ENCODE data around the gene RPRD1A.
A peak's percentile ranks its signal among the peaks of the same experiment; 100 is the strongest.
"Not testable (repeated sequence)": the region's sequence is repeated elsewhere in the genome, so short reads cannot be mapped to it uniquely, and the experiment has no call there.

The RPRD1A gene

DNA sequence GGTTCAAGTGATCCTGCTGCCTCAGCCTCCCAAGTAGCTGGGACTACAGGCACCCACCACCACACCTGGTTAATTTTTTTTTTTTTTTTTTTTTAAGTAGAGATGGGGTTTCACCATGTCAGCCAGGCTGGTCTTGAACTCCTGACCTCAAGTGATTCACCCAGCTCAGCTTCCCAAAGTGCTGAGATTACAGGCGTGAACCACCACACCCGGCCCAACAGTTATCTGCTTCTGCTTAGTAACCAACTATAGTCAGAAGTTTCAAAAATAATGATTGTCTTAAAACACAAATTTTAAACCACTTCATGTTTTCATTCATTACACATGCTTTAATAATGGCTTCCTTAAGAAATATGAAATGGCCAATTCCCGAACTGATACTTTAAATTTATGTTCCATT is 43.1 kb downstream of the RPRD1A start:
- not testable (repeated sequence) for DNase-seq

DNA sequence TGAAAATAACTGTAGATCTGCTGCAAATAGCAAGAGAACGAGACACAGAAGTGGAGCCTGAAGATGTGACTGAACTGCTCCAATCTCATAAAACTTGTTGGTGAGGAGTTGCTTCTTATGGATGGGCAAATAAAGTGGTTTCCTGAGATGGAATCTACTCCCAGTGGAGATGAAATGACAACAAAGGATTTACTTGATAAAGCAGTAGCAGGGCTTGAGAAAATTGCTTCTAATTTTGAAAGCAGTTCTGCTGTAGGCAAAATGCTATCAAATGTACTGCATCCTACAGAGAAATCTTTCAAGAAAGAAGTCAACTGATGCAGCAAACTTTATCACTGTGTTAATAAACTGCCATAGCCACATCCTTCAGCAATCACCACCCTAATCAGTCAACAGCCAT is 44.0 kb downstream of the RPRD1A start:
- DNase-seq = no peak

DNA sequence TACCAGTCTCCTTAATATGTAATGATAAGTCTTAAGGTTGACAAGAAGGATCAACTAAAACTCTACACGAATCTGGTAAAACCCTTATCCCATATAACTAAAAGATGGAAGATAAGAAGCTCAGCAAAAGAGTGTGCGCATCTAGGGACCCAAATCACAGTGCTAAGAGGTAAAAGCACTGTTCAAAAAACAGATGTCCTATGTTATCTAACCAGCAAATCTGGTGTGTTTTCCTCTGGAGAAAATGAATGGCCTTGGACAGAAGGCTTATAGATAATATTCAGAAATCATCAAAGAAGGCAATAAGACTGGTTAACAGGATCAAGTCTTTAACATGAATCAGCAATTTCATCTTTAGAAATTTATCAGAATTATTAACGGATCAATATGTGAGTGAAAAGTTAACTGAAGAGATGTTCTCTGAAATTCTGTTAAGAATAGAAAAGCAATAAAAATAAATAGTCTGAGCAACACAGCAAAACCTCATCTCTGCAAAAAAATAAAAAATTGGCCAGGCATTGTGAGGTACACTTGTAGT is 47.1 kb downstream of the RPRD1A start:
- no peak for DNase-seq

DNA sequence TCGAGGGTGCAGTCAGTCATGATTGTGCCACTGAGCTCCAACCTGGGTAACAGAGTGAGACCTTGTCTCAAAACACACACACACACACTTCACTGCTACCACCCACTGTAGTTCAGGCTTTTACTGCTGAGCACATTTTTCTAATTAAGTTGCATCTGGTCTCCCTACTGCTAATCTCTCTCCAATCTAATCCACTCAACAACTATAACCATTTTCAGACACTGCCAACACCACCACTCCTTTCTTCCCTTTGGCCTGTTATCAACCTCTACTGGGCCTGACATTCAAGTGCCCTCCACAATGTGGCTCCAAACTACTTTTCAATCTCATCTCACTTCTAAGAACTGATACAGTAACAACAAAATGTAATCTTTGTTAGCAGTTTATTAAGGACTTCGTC is 50.1 kb downstream of the RPRD1A start:
- no peak for DNase-seq

DNA sequence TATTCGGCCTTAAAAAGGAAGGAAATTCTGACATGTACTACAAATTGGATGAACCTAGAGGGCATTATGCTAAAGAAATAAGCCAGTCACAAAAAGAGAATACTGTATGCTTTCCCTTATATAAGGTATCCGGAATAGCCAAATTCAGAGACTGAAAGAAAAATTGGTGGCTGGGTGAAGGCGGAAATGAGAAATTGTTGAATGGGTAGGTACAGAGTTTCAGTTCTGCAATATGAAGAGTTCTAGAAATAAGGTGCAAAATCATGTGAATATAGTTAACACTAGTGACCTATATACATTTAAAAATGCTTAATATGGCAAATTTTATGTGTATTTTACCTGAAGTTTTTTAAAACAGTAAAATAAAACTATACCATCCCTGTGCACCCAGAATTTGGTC is 51.7 kb downstream of the RPRD1A start:
- DNase-seq = no peak

DNA sequence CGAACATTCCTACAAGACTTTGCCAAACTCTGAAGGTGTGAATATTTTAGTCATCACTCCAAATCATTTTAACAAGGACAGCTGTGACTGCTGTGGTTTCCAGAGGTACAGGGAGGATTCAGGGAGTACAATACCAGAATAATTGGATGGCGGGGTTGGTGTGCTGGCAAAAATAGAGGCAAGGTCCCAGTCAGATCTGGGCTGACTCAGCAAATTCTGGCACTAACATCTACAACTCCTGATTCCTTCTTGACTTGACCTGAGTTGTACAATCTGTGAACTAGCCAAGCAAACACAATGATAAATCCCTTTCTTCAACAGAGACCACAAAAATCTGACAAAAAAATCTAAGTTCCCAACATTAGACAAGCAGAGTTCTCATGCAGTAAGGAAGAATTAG is 54.5 kb downstream of the RPRD1A start:
- no peak for DNase-seq

DNA sequence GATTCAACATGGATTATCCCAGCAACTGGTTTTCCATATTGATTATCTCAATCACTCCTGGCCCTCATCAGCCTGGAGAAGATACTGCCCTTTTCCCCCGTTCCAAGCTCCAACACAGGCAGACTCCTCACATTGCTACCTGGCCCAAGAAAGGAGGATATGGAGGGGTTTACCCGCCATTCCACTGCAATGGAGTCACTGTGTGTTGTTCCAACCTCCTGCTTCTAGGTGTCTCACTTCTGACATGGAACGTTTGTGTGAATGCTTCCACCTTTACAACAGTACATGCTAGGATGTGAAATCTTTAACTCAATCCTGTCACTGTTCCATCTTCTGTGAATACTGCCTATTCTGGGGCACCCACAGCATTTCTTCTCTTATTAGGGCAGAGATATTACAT is 58.1 kb downstream of the RPRD1A start:
- DNase-seq = no peak

DNA sequence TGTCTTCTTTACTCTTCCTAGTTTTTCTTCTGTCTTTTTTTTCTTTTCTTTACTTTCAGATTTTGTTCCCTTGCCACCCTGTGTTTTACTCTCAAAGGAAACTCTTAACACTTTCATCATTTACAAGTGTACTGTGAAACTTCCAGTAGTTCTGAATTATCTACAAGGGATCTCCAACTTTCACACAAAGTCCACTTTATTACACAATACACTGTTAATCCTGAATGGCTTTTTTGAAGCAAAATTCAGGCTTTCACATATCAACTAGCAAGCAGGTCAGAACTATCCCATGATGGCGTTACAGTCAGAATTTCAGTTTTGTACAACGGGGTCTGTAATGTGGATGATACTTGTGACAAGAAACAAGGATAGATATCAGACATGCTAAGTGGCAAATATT is 60.4 kb downstream of the RPRD1A start:
- DNase-seq = no peak

DNA sequence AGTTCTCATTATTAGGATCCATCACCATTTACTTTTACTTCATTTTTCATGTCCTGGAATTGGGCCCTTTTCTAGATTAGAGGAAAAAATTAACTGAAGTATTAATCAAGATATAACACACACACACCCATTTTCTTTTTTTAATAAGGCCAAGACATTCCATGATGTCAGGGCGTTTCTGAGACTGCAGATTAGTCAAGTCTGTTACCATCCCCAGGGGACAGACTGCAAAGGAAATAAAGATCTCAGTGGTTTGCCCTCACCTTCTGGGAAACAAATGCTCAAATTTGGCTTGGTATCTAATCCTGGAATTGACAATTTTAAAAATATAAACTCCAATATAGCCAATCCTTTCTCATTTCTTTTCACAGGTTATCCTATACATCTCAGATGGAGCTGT is 67.4 kb downstream of the RPRD1A start:
- DNase-seq = no peak

DNA sequence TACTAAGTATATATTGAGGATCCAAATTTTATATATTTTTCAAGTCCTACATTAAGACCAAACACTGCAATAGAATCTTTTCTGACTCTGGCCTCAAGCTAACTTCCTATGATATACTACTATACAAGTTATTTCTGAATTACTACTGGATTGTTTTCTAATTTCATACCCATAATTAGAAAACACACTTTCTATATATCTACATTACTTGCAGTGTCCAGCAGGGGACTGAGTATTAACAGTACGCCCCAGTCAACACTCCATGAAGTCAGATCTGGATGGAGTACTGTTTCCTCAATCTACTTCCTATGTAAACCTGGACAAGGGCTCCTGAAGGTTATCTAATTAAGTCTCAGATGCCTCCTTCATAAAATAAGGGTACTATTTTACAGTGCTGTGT is 68.4 kb downstream of the RPRD1A start:
- no peak for DNase-seq

DNA sequence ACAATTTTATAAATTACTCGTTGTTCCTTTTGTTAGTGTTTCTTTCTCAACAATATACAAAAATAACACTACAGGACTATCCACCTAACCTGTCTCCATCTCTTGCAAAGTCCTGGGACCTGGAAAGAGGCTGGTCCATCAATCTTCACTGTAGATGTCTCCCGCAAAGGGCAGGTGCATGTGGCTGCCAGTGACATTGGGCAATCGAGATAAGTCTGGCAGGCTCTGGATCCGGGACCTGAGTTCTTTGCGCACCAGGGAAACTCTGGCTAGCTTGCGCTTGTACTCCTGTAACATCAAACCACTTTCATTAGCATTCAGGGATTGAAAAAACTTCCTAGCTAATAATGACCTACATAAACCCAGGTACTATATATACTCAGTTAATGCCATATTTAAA is 74.3 kb downstream of the RPRD1A start:
- DNase-seq = no peak

DNA sequence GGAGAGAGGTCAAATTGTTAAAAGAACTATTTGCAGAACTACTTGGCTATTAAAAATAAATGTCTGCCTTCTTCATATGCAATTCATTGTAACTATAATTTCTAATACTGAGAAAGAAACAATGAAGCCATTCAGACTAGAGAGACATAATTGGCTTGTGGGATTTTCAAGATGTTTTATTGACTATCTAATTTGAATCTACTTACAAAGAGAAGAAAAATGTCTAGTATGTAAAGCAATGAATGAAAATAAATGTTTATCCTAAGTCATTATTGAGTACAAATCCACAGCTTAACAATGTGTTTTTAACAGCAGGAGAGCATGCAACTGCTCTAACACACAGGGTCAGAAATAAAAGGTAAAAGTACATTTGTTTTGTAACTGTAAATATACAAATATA is 75.7 kb downstream of the RPRD1A start:
- no peak for DNase-seq

DNA sequence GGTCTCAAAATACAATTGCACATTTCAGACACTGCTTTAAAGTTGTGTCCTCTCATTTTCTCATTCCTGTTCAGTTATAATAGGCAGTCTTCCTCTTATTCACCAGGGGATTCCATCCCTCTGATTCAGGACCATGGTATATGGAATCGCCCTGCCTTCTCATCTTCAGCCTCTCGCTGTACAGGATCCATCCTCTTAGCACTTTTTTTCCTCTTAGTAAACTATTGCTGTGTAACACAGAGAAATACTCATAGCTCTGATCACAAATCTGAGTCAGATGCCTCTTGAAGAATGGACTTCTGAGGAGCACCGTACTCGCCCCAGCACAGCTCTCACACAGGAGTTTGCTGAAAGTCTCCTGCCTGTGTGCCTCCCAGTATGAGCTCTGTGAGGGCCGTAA is 83.5 kb downstream of the RPRD1A start:
- DNase-seq = no peak

DNA sequence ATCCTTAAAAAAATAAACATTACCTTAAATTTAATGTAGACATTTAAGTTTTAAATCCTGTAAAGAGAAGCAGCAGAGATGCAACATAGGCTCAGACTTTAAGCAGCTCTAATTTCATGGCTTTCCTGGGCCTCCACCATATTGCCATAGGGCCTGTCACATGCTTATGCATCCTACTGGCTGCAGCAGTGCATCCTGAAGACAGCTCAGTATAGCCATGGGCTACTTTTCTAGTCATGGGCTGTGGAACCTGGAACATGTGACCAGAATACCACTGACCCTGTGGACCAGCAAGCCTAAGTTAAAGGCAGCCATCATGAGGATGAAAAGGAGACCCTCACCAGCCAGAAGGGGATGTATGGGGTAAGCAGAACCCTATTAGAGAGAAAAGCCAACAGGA is 84.2 kb downstream of the RPRD1A start:
- no peak for DNase-seq

DNA sequence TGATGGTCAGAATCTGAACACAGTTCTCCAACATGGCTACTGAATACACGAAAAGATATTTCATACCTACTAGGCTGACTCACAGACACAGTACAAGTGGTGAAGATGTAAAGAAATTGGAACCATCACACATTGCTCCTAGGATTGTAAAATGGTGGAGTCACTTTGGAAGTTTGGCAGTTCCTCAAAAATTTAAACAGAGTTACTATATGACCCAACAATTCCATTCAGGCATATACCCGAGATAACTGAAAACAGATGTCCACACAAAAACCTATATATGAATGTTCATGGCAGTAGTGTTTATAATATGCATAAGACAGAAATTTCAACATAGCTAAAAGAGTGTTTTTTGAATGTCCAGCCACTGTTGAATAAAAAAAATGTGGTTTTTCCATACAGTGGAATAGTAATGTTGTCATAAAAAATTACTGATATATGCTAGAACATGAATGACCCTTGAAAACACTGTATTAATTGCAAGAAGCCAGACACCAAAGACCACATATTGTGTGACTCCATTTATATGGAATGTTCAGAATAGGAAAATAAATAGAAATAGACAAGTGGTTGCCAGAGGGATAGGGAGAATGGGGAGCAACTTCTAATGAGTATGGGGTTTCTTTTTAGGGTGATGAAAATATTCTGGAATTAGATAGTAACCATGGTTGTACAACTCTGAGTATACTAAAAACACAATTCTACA is 84.8 kb downstream of the RPRD1A start:
- no peak for DNase-seq

DNA sequence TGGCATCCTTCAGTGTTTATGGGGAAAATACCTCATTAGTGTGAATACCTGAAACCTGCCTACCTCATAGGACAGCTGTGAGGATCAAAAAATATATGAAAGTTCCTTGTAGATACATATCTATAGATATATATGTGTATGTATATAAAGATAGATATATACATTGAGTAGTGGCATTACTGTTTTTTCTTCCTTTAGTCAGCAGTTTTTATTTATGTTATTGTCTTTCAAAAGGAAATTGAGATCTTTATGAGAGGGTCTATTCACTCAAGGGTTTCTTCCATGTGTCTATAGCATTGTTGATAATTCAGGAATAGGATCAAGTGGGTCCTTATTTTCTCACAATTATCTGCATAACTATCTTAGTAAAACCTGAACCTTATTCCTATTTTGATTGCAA is 88.2 kb downstream of the RPRD1A start:
- DNase-seq = no peak

DNA sequence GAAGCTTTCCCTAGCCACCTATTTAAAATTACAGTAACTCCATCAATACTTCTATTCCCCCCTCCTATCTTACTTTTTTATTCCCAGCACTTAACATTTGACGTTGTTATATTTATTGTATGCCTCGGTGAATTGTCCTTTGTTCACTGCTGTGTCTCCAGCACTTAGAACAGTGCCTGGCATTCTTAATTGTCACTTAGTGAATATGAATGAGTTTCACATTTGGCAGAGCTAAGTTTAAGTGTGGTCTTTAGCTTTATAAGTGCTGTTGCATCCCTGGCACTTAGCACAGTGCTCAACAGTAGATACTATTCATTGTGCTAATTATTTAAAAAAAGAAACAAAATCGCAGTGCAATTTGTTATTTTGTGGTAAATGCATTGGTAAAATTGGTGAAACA is 93.2 kb downstream of the RPRD1A start:
- no peak for DNase-seq

DNA sequence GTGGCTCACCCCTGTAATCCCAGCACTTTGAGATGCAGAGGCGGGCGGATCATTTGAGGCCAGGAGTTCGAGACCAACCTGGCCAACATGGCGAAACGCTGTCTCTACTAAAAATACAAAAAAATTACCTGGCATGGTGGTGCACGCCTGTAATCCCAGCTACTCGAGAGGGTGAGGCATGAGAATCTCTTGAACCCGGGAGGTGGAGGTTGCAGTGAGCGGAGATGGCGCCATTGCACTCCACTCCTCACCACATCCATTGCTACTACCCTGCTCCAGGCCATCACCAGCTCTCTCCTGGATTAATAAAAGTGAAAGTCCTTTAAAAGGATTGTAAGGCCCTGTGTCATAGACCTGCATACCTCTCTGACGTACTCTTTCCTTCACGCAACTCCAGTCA is 93.7 kb downstream of the RPRD1A start:
- DNase-seq = no peak

DNA sequence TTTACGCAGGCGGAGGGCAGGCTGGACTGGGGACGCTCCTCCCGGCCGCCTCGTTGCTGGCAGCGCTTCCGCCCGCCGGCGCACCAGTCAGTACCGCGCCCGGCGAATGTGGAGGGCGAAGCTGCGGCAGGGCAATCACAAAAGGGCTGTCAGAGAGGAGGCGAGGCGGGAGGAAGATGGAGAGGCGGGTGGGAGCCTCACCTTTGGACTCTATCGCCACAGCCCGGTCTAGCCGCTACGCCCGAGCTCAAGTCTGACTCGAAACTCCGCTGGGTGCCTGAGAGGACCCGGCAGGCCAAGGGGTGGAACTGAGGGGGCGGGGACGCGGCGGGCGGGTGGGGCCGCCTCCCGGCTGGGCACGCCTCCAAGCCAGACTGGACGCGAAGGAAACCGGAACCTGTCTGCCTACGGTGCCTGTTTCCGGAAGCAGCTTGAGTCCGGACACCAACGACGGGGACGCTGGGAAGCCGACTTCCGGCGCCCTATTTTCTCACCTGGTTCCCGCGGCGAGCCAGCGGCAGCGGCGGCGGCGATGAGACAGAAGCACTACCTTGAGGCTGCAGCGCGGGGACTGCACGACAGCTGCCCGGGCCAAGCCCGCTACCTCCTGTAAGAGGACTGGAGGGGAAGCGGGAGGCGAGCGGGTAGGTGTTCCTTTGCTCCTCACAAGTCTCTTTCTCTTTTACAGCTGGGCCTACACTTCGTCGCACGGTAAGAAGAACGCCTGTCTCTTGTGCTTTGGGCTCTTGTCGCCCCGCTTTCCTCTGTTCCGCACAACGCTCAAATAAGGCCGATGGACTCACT is 95.0 kb downstream of the RPRD1A start, which contains the start of gene RMP24:
Gene RMP24 (plus strand): TSS at position 483 of the 804 bp plus-strand sequence.
- peak; percentile 73 to 89 for DNase-seq

DNA sequence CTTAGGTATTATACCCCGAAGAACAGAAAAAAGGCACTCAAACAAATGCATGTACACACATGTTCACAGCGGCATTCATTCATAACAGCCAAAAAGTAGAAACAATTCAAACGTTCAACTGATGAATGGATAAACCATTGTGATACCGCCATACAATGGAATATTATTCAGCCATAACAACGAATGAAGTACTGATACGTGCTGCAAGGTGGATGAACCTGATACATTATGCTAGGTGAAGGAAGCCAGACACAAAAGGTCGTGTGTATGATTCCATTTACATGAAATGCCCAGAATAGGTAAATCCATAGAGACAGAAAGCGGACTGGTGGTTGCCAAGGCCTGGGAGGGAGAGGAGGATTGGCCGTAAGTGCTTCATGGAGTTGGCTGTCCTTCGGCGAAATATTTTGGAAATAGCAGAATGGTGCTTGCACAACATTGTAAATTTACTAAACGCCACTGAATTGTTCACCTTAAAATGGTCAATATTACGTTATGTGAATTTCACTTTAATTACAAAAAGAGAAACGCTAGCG is 95.6 kb downstream of the RPRD1A start:
- DNase-seq = no peak

DNA sequence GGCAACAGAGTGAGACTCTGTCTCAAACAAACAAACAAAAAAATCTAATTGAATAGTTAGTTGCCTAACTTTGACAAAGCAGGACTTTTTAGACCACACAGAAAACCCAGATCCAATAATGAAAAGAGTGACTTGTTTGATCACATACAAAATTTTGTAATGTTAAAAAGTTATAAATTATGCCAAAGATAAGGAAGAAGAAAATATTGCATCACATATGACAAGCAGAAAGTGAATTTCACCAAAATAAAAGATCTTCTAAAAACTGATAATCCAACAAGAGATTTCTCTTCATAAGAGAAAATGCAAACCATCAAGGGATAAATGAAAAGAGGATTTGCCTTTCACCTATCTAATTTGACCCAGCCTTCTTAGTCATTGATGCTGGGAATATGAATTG is 97.7 kb downstream of the RPRD1A start:
- no peak for DNase-seq

DNA sequence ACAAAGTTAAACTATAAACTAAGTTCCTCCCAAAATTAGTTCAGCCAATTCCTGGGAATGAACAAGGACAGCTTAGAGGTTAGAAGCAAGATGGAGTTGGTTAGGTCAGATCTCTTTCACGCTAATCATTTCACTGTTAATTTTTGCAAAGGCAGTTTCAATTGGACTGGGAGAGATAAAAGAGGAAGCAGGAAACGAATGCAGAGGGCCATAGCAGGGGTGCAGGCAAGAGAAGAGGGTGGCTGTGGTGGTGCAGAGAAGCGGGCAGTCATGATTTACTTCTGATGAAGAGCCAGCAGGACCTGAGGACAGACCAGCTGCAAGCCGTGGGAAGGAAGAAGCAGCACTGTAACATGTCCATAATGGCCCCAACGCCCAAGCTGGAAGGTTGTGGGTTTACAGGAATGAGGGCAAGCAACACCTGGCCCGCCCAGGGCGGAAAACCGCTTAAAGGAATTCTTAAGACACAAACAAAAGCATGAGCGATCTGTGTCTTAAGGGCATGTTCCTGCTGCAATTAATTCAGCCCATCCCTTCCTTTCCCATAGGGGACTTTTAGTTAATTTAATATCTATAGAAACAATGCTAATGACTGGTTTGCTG is 99.0 kb downstream of the RPRD1A start:
- DNase-seq = no peak

DNA sequence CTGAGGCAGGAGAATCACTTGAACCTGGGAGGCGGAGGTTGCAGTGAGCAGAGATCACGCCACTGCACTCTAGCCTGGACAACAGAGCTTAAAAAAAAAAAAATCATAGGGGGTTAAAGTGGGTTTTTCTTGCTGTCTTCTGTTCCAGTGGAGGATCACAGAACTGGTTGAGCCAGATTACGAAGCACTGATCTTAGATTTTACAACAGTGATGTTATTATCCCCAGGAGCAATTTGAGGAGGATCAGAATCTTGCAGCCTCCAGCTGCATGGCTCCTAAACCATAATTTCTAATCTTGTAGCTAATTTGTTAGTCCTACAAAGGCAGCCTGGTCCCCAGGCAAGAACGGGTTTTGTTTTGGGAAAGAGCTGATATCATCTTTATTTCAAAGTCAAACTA is 99.5 kb downstream of the RPRD1A start:
- DNase-seq = not testable (repeated sequence)

DNA sequence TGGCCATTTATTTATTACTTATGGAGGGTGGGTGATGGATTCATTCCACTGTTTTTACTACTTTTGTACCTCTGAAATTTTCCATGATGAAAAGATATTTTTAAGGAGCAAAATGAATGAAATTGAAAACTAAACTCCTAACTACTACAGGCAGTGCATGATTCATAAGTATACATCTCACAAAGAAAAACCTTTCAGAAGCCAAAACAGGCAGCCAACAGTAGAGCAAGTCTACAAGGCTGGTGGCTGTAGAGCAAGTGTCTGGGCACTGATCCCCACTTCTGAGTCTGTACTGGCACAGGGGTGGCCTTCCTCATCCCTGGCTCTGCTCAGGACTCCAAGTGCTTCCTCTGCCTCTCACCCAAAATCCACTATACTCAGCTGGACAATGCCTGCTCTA is 103.0 kb downstream of the RPRD1A start:
- no peak for DNase-seq
